HG03196 (cell line): ENCODE data around the gene SNED1.

Experiments
- ATAC-seq: cut with Tn5 transposase; IDR thresholded peaks from one replicate; pipeline ENCODE4 v1.9.1; 2021; ENCODE audit not compliant: unreplicated experiment

SNED1 gene

DNA sequence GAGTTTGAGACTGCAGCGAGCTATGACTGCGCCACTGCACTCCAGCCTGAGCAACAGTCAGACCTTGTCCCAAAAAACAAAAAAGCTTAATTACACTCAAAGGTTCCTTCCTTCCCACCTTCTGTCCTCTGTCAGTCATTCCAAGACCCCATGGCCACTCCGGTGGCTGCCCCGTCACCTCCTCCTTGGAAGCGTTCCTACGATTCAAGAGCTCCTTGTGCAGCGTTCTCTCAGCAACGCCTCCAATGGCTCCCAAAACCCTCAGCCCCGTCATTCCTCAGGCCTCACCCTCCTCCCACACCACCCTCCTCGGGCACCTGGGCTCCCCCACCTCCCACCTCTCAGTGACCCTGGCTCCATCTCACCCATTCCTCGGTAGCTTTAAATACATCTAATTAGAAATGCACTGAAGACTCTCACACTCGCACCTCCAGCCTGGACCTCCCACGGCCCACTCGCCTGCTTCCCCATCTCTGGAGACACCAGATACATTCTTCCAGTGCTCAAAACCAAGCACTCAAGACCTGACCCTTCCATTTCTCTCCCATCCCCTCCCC lies 142.9 kb downstream of the SNED1 start:
- ATAC-seq: no peak

DNA sequence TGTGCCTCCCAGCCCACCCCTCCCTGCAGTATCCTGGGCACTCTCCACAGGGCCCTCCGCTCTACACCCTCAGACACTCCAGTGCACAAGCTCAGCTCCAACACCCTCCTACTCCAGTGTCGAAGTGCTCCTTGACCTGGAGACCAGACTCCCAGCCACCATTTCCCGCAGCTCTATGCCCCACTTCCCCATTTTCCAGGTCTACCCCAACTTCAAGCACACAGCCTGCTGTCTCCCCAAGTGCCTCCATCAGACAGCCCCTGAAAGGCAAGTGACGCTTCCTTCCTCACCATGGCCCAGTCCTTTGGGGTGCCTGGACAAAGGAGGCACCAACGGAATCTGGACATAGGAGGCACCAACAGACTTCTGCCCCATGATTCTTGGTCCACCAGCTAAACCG lies 143.6 kb downstream of the SNED1 start:
- ATAC-seq: no peak

DNA sequence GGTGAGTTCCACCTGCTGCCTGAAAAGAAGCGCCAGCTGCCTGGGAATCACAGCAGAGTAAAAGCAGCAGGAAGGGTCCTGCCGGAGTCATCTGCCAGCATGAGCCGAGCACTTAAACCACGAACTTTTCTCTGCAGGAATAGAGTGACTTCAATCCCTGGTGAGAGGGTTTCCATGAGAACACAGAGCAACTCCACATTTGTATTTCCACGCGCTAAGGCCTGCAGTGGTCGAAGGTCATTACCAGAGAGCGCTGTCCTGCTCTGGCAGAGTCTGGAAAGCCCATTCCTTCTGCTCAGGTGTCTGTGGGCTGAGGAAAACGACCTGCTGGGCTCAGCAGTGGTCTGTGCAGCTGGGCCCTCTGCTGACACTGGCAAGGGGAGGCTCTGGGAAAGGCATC lies 144.2 kb downstream of the SNED1 start:
- no peak for ATAC-seq
